WI38 (cell line): ENCODE data around the gene ZNF205.

Experiments
- H3K4me3 ChIP-seq: 2 replicates; pipeline ENCODE4 v1.5.1; 2011; ENCODE audit warnings: low read depth, mild to moderate bottlenecking, control low read depth, low read length
- TF ChIP-seq, protein P1 (sequence below): IDR thresholded peaks from 2 replicates; pipeline ENCODE4 v1.5.1; 2012; ENCODE audit warnings: low read depth, mild to moderate bottlenecking, control low read depth, low read length

The ZNF205 gene

DNA sequence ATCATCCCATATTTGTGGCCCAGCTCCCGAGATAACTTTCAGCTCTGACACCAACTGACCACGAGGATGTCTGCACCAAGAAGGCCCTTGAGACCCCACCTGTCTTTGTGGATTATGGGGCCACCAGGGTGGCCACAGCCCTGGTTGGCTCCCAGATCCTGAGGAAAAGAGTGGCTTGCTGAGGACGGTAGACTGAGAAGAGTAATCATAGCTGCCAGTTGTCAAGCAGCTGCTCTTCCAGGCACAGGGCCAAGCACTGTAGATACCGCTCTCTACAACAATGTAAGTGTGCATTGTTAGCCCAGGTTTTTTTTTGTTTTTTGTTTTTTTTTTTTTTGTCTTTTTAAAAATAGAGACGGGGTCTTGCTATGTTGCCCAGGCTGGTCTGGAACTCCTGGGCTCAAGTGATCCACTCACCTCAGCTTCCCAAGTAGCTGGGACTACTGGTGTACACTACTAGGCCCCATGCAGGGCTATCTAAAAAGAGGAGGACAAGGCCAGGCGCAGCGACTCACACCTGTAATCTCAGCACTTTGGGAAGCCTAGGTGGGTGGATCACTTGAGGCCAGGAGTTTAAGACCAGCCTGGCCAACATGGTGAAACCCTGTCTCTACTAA lies 9.6 kb downstream of the ZNF205 start:
- TF ChIP-seq, protein P1, sequence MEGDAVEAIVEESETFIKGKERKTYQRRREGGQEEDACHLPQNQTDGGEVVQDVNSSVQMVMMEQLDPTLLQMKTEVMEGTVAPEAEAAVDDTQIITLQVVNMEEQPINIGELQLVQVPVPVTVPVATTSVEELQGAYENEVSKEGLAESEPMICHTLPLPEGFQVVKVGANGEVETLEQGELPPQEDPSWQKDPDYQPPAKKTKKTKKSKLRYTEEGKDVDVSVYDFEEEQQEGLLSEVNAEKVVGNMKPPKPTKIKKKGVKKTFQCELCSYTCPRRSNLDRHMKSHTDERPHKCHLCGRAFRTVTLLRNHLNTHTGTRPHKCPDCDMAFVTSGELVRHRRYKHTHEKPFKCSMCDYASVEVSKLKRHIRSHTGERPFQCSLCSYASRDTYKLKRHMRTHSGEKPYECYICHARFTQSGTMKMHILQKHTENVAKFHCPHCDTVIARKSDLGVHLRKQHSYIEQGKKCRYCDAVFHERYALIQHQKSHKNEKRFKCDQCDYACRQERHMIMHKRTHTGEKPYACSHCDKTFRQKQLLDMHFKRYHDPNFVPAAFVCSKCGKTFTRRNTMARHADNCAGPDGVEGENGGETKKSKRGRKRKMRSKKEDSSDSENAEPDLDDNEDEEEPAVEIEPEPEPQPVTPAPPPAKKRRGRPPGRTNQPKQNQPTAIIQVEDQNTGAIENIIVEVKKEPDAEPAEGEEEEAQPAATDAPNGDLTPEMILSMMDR: no peak
- H3K4me3 ChIP-seq: no peak overlapping the region

DNA sequence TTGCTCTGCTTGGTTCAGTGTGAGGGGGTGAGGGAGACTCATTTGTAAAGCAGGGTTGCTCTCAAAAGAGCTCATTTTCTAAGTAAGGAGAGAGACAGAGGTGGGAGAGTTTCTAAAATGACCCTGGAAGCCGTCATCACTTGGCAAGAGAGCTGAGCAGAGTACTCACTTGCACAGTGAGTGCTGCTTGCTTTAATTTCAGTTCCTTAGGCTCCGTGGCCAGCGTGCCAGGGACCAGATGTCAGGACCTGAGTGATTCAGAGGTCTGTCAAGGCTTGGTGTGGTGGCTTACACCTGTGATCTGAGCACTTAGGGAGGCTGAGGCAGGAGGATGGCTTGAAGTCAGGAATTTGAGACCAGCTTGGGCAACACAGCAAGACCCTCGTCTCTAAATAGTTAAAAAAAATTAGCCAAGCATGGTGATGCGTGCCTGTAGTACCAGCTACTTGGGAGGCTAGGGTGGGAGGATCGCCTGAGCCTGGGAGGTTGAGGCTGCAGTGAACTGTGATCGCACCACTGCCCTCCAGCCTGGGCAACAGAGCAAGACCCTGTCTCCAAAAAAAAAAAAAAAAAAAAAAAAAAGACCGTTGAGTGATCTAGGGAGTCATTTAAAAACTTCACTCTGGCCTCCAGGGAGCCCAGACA lies 10.7 kb downstream of the ZNF205 start:
- TF ChIP-seq, protein P1: no peak
- H3K4me3 ChIP-seq: no peak overlapping the region

DNA sequence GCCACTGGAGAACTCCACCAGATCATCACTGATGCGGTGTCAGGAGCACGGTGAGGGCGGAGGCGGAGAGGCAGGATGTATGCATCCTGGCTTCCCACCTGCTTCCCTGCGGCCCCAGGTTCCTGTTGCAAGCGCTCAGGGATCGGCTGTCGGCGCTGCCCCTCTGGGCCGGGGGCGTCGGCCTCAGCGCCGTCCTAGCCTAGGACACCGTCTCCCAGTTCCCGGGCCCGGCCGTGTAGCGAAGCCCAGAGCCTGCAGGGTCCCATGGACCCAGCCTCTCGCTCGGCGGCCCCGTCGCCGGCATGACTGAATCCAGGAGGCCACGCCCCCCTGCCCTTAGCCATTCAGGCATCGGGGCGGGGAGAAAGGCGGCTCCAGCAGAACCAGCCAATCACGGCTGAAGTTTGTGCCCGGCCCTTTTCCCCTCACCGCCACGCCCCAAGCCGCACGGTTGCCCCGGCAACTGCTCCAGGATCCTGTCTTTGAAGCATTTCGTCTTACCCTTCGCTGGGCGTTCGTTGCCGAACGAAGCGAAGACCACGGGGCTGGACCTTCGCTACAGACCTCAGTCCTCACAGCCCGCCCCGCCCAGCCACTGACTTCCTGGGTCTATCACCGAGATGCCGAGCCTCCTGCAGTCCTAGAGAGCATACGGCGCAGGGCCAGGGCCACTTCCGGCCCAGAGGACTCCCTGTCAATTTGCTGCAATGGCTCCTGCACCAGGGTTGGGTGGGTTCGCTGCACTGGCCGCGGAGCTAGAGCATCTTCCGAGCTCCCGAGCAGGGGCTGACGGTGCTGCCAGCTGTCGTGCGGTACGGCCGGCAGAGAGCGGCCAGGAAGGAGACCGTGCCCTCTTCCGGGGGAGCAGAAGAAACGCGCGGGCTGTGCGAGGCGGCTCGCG lies 11.8 kb downstream of the ZNF205 start:
- TF ChIP-seq, protein P1: no peak
- H3K4me3 ChIP-seq: peak overlapping the region; percentile 63

DNA sequence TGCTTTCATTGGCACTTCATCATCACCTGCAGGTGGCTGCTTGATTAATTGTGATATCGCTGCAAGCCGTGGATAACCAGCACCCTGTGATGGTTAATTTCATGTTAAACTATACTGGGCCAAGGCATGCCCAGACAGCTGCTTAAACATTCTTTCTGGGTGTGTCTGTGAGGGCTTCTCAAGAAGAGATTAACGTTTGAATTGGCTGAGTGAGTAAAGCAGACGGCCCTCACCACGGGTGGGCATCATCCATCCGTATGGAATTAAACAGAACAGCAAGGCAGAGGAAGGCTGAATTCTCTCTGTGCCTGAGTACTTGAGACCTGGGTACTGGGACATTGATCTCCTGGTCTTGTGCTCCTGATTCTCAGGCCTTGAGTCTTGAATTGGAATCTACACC lies 15.4 kb downstream of the ZNF205 start:
- TF ChIP-seq, protein P1: no peak
- no peak overlapping the region for H3K4me3 ChIP-seq

DNA sequence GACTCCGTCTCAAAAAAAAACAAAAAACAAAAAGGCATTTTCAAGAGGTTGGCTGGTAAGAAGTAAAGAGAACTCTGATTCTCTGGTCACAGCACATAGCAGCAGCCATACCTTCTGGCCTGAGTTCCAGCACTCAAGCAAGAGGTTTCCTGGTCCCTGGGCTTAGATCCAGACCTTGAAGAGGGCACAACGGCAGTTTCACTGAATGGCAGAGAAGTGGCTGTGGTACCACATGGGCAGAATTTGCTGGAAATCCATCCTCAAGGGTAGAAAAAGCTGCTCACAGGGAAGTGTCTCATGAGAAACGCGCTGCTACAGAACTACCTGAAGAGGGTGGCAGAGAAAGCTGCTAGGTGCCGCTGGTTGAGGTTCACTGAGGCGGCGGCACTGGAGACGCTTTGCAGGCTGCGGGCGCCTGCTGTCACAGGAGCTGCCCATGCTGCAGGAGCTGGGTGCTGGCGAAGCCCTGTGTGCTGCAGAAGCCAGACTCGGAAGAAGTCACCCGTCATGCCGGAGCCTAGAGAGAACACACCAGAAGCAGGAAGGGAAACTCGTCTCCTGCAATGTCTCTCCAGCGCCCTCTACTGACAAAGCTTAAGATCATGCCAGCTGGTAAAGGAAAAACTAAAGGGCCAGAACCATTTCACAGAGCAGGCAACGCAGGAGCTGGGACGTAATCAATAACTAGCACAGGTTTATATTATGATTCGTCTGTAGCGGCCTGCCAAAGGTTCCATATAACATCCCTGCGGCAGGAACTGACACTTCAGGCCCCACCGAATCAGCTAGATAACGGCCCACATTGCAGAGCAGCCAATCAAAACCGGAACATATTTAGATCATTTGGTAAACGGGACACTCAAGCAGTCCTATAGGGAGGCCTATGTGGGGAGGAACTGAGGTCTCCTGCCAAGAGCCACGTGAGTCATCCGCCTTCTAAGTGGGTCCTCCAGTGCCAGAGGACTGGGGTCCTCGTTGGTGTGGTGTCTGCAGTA lies 17.0 kb downstream of the ZNF205 start:
- TF ChIP-seq, protein P1: peak; percentile 76
- peak overlapping the region; percentile 43 for H3K4me3 ChIP-seq

DNA sequence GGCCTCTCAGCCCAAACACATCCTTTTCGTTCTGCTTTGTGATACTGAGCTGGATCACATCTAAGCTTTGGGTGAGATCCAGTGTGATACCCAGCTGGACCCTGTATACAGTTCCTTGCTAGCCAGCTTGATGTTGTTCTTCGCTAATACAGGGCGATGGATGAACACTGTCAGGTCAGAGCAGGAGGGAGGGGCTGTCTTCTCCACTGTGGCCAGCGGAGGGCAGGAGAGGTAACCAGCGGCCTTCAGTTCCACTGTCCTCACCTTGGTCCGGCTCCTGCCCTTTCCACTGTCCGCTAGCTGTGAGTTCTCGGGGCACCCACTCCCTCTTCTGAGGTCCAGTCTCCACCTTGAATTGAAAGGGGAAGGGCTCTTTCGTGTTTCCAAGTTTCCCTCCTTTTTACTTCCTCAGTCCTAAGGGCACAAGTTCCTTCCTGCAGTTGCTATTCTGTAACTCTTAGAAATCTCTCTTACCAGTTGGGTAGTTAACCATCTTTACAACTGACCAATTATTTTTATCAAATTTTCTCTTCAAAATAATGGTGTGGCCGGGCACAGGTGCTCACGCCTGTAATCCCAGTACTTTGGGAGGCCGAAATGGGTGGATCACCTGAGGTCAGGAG lies 19.5 kb downstream of the ZNF205 start:
- H3K4me3 ChIP-seq: no peak overlapping the region
- TF ChIP-seq, protein P1: peak; percentile 52
